SJCRH30 (cell line): ENCODE results near the gene LIME1. TPM values are rescaled to one million over a fixed set of nuclear protein-coding genes. Genes with fewer than 3 reads are reported as not detected.

Source experiments
- DNase-seq, 2 experiments: peaks; one replicate each; pipeline ENCODE4 v3.0.0-alpha.2; 2015 to 2020
- H3K27ac ChIP-seq: fragments of 250-450 bp; sonication (Bioruptor Pico); 2 replicates; pipeline ENCODE4 v1.5.1; 2020; ENCODE audit warnings: mild to moderate bottlenecking, moderate library complexity
- H3K27me3 ChIP-seq: fragments of 250-450 bp; sonication (Bioruptor Pico); 2 replicates; pipeline ENCODE4 v1.5.1; 2020; ENCODE audit warnings: mild to moderate bottlenecking, moderate library complexity
- H3K36me3 ChIP-seq: fragments of 250-450 bp; sonication (Bioruptor Pico); 2 replicates; pipeline ENCODE4 v1.5.1; 2020; ENCODE audit warnings: mild to moderate bottlenecking, moderate library complexity
- H3K4me1 ChIP-seq: fragments of 250-450 bp; sonication (Bioruptor Pico); 2 replicates; pipeline ENCODE4 v1.5.1; 2020; ENCODE audit warnings: mild to moderate bottlenecking, moderate library complexity
- H3K4me3 ChIP-seq: fragments of 250-450 bp; sonication (Bioruptor Pico); 2 replicates; pipeline ENCODE4 v1.5.1; 2020; ENCODE audit warnings: mild to moderate bottlenecking, moderate library complexity
- H3K9me3 ChIP-seq: fragments of 250-450 bp; sonication (Bioruptor Pico); replicated peaks from 2 replicates; pipeline ENCODE4 v1.5.1; 2020; ENCODE audit warnings: mild to moderate bottlenecking, moderate library complexity
- total RNA-seq: library from RNA; depleted of rRNA; stranded (reverse); fragments of >200 nt; shearing (Covaris generic); gene quantifications from 2 replicates; pipeline ENCODE4 v1.2.3, GENCODE V29; 2014; rRNA removed

The LIME1 gene, protein sequence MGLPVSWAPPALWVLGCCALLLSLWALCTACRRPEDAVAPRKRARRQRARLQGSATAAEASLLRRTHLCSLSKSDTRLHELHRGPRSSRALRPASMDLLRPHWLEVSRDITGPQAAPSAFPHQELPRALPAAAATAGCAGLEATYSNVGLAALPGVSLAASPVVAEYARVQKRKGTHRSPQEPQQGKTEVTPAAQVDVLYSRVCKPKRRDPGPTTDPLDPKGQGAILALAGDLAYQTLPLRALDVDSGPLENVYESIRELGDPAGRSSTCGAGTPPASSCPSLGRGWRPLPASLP
- 4.5 and 10.0 TPM in 2 replicates for total RNA-seq

DNA sequence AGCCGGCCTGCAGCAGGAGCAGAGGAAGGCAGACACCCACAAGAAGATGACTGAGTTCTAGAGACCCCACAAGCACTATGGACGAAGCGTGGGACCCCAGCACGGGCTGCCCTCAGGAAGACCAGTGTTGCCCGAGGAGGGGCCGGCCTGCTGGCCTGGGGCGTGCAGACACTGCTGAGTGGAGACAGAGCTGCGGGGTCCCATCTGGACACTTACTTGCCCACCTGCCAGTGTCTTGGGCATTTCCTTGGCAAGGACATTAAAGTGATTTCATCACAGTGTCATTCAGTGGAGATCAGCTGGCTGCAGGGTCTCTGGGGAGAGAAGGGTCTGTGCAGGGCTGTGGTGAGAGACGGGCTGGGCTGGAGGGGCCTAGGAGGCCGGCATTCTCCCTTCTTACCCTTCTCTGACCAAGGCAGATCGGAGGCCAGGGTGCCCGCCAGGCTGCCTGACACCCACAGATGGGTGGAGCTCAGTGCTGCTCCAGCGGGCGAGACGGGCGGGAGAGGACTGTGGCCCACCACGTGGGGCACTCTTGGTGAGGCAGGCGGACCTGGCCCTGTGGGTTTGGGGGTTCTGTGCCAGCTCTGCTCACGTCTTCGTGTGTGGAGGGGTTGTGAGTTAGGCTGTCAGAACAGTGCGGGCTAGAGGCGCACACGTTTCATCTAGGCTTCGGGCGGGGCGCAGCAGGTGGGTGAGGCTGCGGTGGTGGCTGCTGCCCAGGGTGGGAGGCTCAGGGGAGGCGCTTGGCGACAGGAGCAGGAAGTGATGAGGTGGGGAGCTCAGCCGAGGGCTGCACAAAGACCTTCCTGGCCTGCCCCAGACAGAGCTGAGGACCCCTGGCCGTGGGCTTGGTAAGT is at the start of gene LIME1:
TSS of gene LIME1 (plus strand) at position 806 of the 860 bp plus-strand sequence. CDS start 886 bp downstream, outside the sequence.
- Histone ChIP-seq H3K36me3 (peaks cover 13% of the 10 kb centered on the region), H3K27me3 (no peaks in the 10 kb centered on the region), H3K27ac (no peak within 1 kb of the TSS), H3K9me3 (no peaks in the 10 kb centered on the region; the same call in 1 of the 2 replicates), H3K4me1 (peaks cover 2% of the 10 kb centered on the region; the same call in 1 of the 2 replicates), H3K4me3 (no peak within 1 kb of the TSS)
- no peak for DNase-seq

- H3K4me1 ChIP-seq = peaks cover 10% of the 10 kb centered on the region
- no peak for DNase-seq
- no peaks in the 10 kb centered on the region for H3K9me3 ChIP-seq
- H3K27me3 ChIP-seq = no peaks in the 10 kb centered on the region
- H3K27ac ChIP-seq = no peak overlapping the region
- H3K4me3 ChIP-seq = no peak overlapping the region
- H3K36me3 ChIP-seq = peaks cover 3% of the 10 kb centered on the region; the same call in 1 of the 2 replicates
Measured at GRCh38 chr20:63687419-63688178, 48.9 kb upstream of the LIME1 start.

- Histone ChIP-seq H3K9me3 (no peaks in the 10 kb centered on the region), H3K36me3 (no peaks in the 10 kb centered on the region), H3K4me3 (no peak overlapping the region), H3K27me3 (no peaks in the 10 kb centered on the region), H3K27ac (no peak overlapping the region), H3K4me1 (peaks cover 1% of the 10 kb centered on the region; the same call in 1 of the 2 replicates)
- DNase-seq = no peak
Measured at GRCh38 chr20:63688228-63689045, 48.0 kb upstream of the LIME1 start.

GRCh38 chr20:63689046-63690002 is 47.1 kb upstream of the LIME1 start:
- Histone ChIP-seq H3K4me3 (no peak overlapping the region), H3K27me3 (no peaks in the 10 kb centered on the region), H3K4me1 (no peaks in the 10 kb centered on the region), H3K9me3 (no peaks in the 10 kb centered on the region), H3K27ac (no peak overlapping the region), H3K36me3 (no peaks in the 10 kb centered on the region)
- no peak for DNase-seq

GRCh38 chr20:63690003-63690897 is 46.2 kb upstream of the LIME1 start:
- Histone ChIP-seq H3K4me1 (no peaks in the 10 kb centered on the region), H3K27ac (no peak overlapping the region), H3K36me3 (no peaks in the 10 kb centered on the region), H3K27me3 (no peaks in the 10 kb centered on the region), H3K4me3 (no peak overlapping the region), H3K9me3 (no peaks in the 10 kb centered on the region)
- no peak for DNase-seq

- Histone ChIP-seq H3K27ac (no peak overlapping the region), H3K27me3 (no peaks in the 10 kb centered on the region), H3K4me1 (no peaks in the 10 kb centered on the region), H3K36me3 (no peaks in the 10 kb centered on the region; the same call in 1 of the 2 replicates), H3K9me3 (no peaks in the 10 kb centered on the region), H3K4me3 (no peak overlapping the region)
- DNase-seq = peak in 1 of 2 experiments; percentile 44
Measured at GRCh38 chr20:63690898-63691710, 45.4 kb upstream of the LIME1 start.

DNA sequence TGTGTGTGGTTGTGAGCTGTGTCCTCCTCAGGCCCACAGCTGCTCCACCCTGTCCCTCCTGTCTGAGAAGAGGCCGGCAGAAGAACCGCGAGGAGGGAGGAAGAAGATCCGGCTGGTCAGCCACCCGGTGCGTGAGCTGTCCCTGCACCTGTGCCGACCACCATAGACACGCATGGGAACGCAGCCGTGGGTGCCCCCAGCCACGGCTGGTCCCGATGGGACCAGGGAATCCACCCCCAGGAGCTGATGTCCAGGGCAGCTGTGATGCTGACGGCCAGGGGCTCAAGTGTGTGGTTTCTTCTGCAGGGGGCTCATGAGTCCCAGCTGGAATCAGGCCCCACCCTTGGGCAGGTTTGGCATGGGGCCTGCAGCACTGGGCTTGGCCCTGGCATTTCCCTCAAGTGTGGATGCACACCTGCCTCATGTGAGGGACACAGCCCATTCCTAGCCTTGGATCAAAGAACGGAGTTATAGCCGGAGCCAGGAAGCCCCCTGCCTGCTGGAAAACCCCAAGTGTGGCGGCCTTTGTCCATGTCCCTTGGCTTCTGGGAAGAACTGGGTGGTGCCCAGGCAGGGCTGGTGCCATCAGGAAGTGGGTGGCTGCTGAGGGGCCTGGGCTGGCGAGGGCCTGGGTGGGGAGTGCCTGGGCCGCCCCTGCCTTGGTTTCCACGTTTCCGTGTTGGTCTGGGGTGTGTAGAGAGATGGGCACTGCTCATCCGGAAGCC is 44.6 kb upstream of the LIME1 start:
- no peak for DNase-seq
- Histone ChIP-seq H3K4me3 (no peak overlapping the region), H3K27me3 (no peaks in the 10 kb centered on the region), H3K4me1 (no peaks in the 10 kb centered on the region), H3K9me3 (no peaks in the 10 kb centered on the region), H3K27ac (no peak overlapping the region), H3K36me3 (no peaks in the 10 kb centered on the region; the same call in 1 of the 2 replicates)

DNA sequence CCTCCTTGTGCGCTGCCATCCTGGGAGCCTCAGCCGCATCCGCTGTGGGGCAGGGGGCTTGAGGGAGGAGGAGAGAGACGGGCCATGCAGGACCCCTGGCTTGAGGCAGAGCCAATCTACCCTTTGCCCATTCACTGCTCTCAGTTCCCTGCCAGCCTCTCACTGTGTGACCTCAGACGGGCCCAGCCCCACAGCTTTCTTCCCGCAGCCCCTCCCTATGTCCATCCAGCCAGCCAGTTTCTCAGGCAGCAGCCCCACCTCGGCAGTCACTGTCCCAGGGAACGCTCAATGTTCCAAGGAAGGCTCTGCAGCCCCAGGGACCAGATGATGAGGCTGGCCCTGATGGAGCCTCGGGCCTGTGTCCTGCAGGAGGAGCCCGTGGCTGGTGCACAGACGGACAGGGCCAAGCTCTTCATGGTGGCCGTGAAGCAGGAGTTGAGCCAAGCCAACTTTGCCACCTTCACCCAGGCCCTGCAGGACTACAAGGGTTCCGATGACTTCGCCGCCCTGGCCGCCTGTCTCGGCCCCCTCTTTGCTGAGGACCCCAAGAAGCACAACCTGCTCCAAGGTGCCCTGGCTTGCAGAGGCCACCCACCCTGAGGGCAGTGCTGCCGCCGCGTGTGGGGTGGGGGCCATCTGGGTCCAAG is 43.9 kb upstream of the LIME1 start:
- H3K36me3 ChIP-seq = no peaks in the 10 kb centered on the region; the same call in 1 of the 2 replicates
- no peak overlapping the region for H3K27ac ChIP-seq
- no peak overlapping the region for H3K4me3 ChIP-seq
- no peaks in the 10 kb centered on the region for H3K27me3 ChIP-seq
- H3K4me1 ChIP-seq = no peaks in the 10 kb centered on the region; the same call in 1 of the 2 replicates
- no peaks in the 10 kb centered on the region for H3K9me3 ChIP-seq
- DNase-seq = peak; percentile 47 to 58

GRCh38 chr20:63693083-63693732 is 43.3 kb upstream of the LIME1 start:
- Histone ChIP-seq H3K36me3 (no peaks in the 10 kb centered on the region; the same call in 1 of the 2 replicates), H3K27ac (no peak overlapping the region), H3K27me3 (no peaks in the 10 kb centered on the region)

GRCh38 chr20:63693733-63694583 is 42.5 kb upstream of the LIME1 start:
- H3K36me3 ChIP-seq = no peaks in the 10 kb centered on the region; the same call in 1 of the 2 replicates
- H3K4me3 ChIP-seq = no peak overlapping the region
- H3K4me1 ChIP-seq = peaks cover 6% of the 10 kb centered on the region

More at GRCh38 chr20:63693083-63693732, 43.3 kb upstream of the LIME1 start:
- H3K4me1 ChIP-seq = no peaks in the 10 kb centered on the region; the same call in 1 of the 2 replicates
- DNase-seq = no peak
- no peak overlapping the region for H3K4me3 ChIP-seq
- no peaks in the 10 kb centered on the region for H3K9me3 ChIP-seq

More at GRCh38 chr20:63693733-63694583, 42.5 kb upstream of the LIME1 start:
- Histone ChIP-seq H3K9me3 (no peaks in the 10 kb centered on the region), H3K27ac (no peak overlapping the region), H3K27me3 (no peaks in the 10 kb centered on the region)
- DNase-seq = no peak
